ENCODE measurements around the gene JAKMIP1. TPM values are rescaled to one million over a fixed set of nuclear protein-coding genes. Genes with fewer than 3 reads are reported as not detected.
"Not testable (repeated sequence)": the region's sequence is repeated elsewhere in the genome, so short reads cannot be mapped to it uniquely, and the experiment has no call there.

JAKMIP1 gene
- total RNA-seq, 1 experiment from 2014 or later: not detected

- Mint-ChIP-seq H3K9me3 (ENCODE audit: low read depth, unreplicated experiment) (no peaks in the 10 kb centered on the region), H3K4me3 (ENCODE audit: low read depth, unreplicated experiment) (no peak overlapping the region), H3K36me3 (ENCODE audit: insufficient read depth, unreplicated experiment) (no peaks in the 10 kb centered on the region), H3K4me1 (ENCODE audit: low read depth, unreplicated experiment) (no peaks in the 10 kb centered on the region), H3K27me3 (ENCODE audit: unreplicated experiment) (no peaks in the 10 kb centered on the region), H3K27ac (ENCODE audit: unreplicated experiment) (no peak overlapping the region)
- BruUV-seq (replicated peaks): no TSS peak
- intact Hi-C loops (cut with micrococcal nuclease; ENCODE audit: unreplicated experiment): no loop called here
- CTCF ChIA-PET: no interaction called here
- TF ChIP-seq CTCF (IDR thresholded peaks at IDR 0.05; ENCODE audit: unreplicated experiment): no peak
- no peak for DNase-seq
Measured at GRCh38 chr4:6009452-6009851, 190.9 kb downstream of the JAKMIP1 start.

GRCh38 chr4:6008766-6009385 lies 191.5 kb downstream of the JAKMIP1 start:
- DNase-seq: no peak
- Mint-ChIP-seq H3K27ac (ENCODE audit: unreplicated experiment) (no peak overlapping the region), H3K27me3 (ENCODE audit: unreplicated experiment) (no peaks in the 10 kb centered on the region), H3K36me3 (ENCODE audit: insufficient read depth, unreplicated experiment) (no peaks in the 10 kb centered on the region), H3K9me3 (ENCODE audit: low read depth, unreplicated experiment) (no peaks in the 10 kb centered on the region), H3K4me3 (ENCODE audit: low read depth, unreplicated experiment) (no peak overlapping the region), H3K4me1 (ENCODE audit: low read depth, unreplicated experiment) (no peaks in the 10 kb centered on the region)
- CTCF ChIA-PET: no interaction called here
- intact Hi-C loops (cut with micrococcal nuclease; ENCODE audit: unreplicated experiment): no loop called here
- BruUV-seq (replicated peaks): no TSS peak
- no peak for TF ChIP-seq CTCF (IDR thresholded peaks at IDR 0.05; ENCODE audit: unreplicated experiment)

- Mint-ChIP-seq H3K4me3 (ENCODE audit: low read depth, unreplicated experiment) (no peak overlapping the region), H3K27ac (ENCODE audit: unreplicated experiment) (no peak overlapping the region), H3K4me1 (ENCODE audit: low read depth, unreplicated experiment) (no peaks in the 10 kb centered on the region), H3K27me3 (ENCODE audit: unreplicated experiment) (no peaks in the 10 kb centered on the region), H3K9me3 (ENCODE audit: low read depth, unreplicated experiment) (no peaks in the 10 kb centered on the region), H3K36me3 (ENCODE audit: insufficient read depth, unreplicated experiment) (no peaks in the 10 kb centered on the region)
- CTCF ChIA-PET: no interaction called here
- intact Hi-C loops (cut with micrococcal nuclease; ENCODE audit: unreplicated experiment): no loop called here
- DNase-seq: no peak
- no peak for TF ChIP-seq CTCF (IDR thresholded peaks at IDR 0.05; ENCODE audit: unreplicated experiment)
- BruUV-seq (replicated peaks): no TSS peak
Measured at GRCh38 chr4:6008092-6008551, 192.2 kb downstream of the JAKMIP1 start.

- Mint-ChIP-seq H3K27ac (ENCODE audit: unreplicated experiment) (no peak overlapping the region), H3K27me3 (ENCODE audit: unreplicated experiment) (no peaks in the 10 kb centered on the region), H3K36me3 (ENCODE audit: insufficient read depth, unreplicated experiment) (no peaks in the 10 kb centered on the region), H3K4me3 (ENCODE audit: low read depth, unreplicated experiment) (no peak overlapping the region), H3K4me1 (ENCODE audit: low read depth, unreplicated experiment) (no peaks in the 10 kb centered on the region), H3K9me3 (ENCODE audit: low read depth, unreplicated experiment) (no peaks in the 10 kb centered on the region)
- CTCF ChIA-PET: no interaction called here
- no peak for DNase-seq
- no peak for TF ChIP-seq CTCF (IDR thresholded peaks at IDR 0.05; ENCODE audit: unreplicated experiment)
- BruUV-seq (replicated peaks): no TSS peak
- intact Hi-C loops (cut with micrococcal nuclease; ENCODE audit: unreplicated experiment): no loop called here
Measured at GRCh38 chr4:6005175-6005574, 195.2 kb downstream of the JAKMIP1 start.

GRCh38 chr4:6003485-6003884 lies 196.9 kb downstream of the JAKMIP1 start:
- CTCF ChIA-PET; H3K4me3 Mint-ChIP-seq (ENCODE audit: low read depth, unreplicated experiment); H3K27ac Mint-ChIP-seq (ENCODE audit: unreplicated experiment); H3K27me3 Mint-ChIP-seq (ENCODE audit: unreplicated experiment); DNase-seq; BruUV-seq (replicated peaks); intact Hi-C loops (cut with micrococcal nuclease; ENCODE audit: unreplicated experiment); H3K9me3 Mint-ChIP-seq (ENCODE audit: low read depth, unreplicated experiment); H3K4me1 Mint-ChIP-seq (ENCODE audit: low read depth, unreplicated experiment); H3K36me3 Mint-ChIP-seq (ENCODE audit: insufficient read depth, unreplicated experiment): not testable (repeated sequence)

Data from Calu3 (cell line).